ENCODE measurements around the gene STIMATE. TPM values are rescaled to one million over a fixed set of nuclear protein-coding genes. Genes with fewer than 3 reads are reported as not detected.
A peak's percentile ranks its signal among the peaks of the same experiment; 100 is the strongest.

The STIMATE gene
- total and polyA plus RNA-seq, 9 of the 15 experiments (the other 6 are each of a cell fraction or from before 2014, with no cell fraction given): 0.14 to 7.7 (median 4.9) TPM

DNA sequence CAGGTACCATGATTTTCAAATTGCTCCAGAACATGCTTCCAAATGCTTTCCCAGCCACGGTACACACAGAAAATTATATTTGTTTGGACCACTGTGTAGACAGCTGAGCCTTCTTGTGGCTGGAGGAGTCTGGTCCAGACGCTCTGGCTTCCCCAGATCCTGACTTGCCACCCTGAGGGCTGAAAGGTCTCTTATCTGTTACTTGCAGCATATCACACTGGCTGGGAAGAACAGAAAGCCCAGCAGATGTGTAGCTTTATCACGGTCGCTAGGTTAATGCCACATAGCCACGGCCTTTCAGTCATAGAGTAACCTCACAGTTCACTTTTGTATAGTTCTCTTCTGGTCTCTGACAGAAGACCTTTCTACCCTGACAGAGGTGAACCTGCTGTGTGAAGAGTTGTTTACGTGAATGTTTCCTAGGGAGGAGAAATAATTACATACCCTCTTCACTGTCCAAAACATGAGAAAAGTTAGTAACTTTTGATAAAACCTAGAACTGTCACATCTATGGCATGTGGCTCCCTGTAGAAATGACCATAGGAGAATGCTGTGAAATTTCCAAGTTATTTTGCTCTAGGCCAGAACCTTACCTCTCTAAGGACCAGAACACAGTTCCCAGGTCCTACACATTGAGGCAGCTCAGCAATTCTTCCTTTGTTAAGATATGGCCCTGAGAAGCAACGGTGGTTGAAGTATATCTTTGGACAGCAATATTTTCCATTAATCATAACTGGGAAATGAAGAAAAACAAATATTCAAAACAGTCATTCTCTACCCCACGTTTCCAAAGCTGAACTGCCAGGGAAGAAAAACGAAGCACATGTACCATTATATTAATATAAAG, 15.8 kb upstream of the STIMATE start:
- BruUV-seq (replicated peaks): no TSS peak
- peak; percentile 98 for ATAC-seq
- peak; percentile 99 for FAIRE-seq
- 0 out of 3 replicates have a peak, but pooled peaks cover 2% of the 10 kb centered on the region for H3K36me3 ChIP-seq (ENCODE audit: control insufficient read depth, insufficient read depth, low read length)
- no peak overlapping the region for H2AFZ ChIP-seq (ENCODE audit: low read depth, low read length)
- peaks cover 6 to 20% of the 10 kb centered on the region in 2 experiments; a peak in 4 of 5 replicates for H3K4me1 ChIP-seq (replicated peaks in 1 of 2; ENCODE audit: control insufficient read depth in 2 of 2, insufficient read depth in 2 of 2, low read length in 2 of 2)
- 4% methylated on average over 9 of the region's 9 CpGs for WGBS (ENCODE audit: insufficient coverage, low coverage, missing lambda C conversion rate)
- H3K27me3 ChIP-seq (ENCODE audit: control insufficient read depth in 2 of 2, insufficient read depth in 2 of 2, low read length in 2 of 2): no peaks in the 10 kb centered on the region
- no peaks in the 10 kb centered on the region for H3K79me2 ChIP-seq (ENCODE audit: control insufficient read depth, insufficient read depth, low read length)
- ChIA-PET POLR2A (interaction anchor here (0.6 to 1.9 kb wide), 5 partner anchors 10 to 977 kb away, joined by 3 to 10 read pairs (median 4); no protein-coding TSS in a partner anchor), CTCF (ENCODE audit: low intra/inter-chr PET ratio) (interaction anchor here (0.6 kb wide), 1 partner anchor 1418 kb away, joined by 5 read pairs; no protein-coding TSS in a partner anchor)
- no peaks in the 10 kb centered on the region for H3K9me3 ChIP-seq (replicated peaks; ENCODE audit: control insufficient read depth, insufficient read depth, low read depth, low read length)
- no peaks in the 10 kb centered on the region for H4K20me1 ChIP-seq (replicated peaks; ENCODE audit: control insufficient read depth, insufficient read depth, low read length)
- peak; percentile 35 to 88 (median 62) for DNase-seq (ENCODE audit: extremely low read depth in 1 of 4, low spot score in 3 of 4)
- H3K9me1 ChIP-seq (ENCODE audit: control insufficient read depth, insufficient read depth, low read length): no peaks in the 10 kb centered on the region
- H3K4me2 ChIP-seq (ENCODE audit: insufficient read depth, low read length): peak overlapping the region; percentile 48
- no peak overlapping the region for H3K9ac ChIP-seq (ENCODE audit: insufficient read depth in 1 of 2, low read depth in 2 of 2, low read length in 2 of 2)
- H3K4me3 ChIP-seq: no peak overlapping the region
- intact Hi-C loops (cut with micrococcal nuclease) (no loop called here), in situ Hi-C loops (cut with MboI) (no loop called here)
- H3K27ac ChIP-seq (ENCODE audit: extremely low read depth, low read depth, low read length): peak overlapping the region; percentile 48; the same call in 2 of the 3 replicates
- no peak for TF ChIP-seq ELF1 (tag; IDR thresholded peaks at IDR 0.05)
- 0 out of 2 replicates have a peak, but pooled peaks have one; percentile 68 for TF ChIP-seq RUNX1 (IDR thresholded peaks at IDR 0.05; ENCODE audit: low read depth)
- TF ChIP-seq EHMT2 (IDR thresholded peaks at IDR 0.05): 0 out of 2 replicates have a peak, but pooled peaks have one; percentile 37
- TF ChIP-seq, protein P1, sequence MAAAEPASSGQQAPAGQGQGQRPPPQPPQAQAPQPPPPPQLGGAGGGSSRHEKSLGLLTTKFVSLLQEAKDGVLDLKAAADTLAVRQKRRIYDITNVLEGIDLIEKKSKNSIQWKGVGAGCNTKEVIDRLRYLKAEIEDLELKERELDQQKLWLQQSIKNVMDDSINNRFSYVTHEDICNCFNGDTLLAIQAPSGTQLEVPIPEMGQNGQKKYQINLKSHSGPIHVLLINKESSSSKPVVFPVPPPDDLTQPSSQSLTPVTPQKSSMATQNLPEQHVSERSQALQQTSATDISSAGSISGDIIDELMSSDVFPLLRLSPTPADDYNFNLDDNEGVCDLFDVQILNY (CRISPR knock-in tag; IDR thresholded peaks at IDR 0.05): no peak
- no peak for TF ChIP-seq FIP1L1 (IDR thresholded peaks at IDR 0.05; ENCODE audit: low read depth, low read length, poor library complexity, severe bottlenecking)
- TF ChIP-seq MTA3 (IDR thresholded peaks at IDR 0.05; ENCODE audit: borderline replicate concordance): peak; percentile 49; the same call in 1 of the 2 replicates
- no peak for TF ChIP-seq MED1 (CRISPR knock-in tag; IDR thresholded peaks at IDR 0.05; ENCODE audit: borderline replicate concordance)
- TF ChIP-seq, protein P2, sequence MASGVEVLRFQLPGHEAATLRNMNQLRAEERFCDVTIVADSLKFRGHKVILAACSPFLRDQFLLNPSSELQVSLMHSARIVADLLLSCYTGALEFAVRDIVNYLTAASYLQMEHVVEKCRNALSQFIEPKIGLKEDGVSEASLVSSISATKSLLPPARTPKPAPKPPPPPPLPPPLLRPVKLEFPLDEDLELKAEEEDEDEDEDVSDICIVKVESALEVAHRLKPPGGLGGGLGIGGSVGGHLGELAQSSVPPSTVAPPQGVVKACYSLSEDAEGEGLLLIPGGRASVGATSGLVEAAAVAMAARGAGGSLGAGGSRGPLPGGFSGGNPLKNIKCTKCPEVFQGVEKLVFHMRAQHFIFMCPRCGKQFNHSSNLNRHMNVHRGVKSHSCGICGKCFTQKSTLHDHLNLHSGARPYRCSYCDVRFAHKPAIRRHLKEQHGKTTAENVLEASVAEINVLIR (CRISPR knock-in tag; IDR thresholded peaks at IDR 0.05): no peak
- no peak for TF ChIP-seq ZSCAN32 (CRISPR knock-in tag; IDR thresholded peaks at IDR 0.05)
- peak; percentile 91 for TF ChIP-seq SMARCA4 (IDR thresholded peaks at IDR 0.05)
- TF ChIP-seq SRSF3 (IDR thresholded peaks at IDR 0.05; ENCODE audit: insufficient read depth, low read length): no peak
- TF ChIP-seq FOXK1 (CRISPR knock-in tag; IDR thresholded peaks at IDR 0.05; ENCODE audit: borderline replicate concordance): no peak
- no peak for TF ChIP-seq E2F3 (CRISPR knock-in tag; IDR thresholded peaks at IDR 0.05)
- TF ChIP-seq, protein P3, sequence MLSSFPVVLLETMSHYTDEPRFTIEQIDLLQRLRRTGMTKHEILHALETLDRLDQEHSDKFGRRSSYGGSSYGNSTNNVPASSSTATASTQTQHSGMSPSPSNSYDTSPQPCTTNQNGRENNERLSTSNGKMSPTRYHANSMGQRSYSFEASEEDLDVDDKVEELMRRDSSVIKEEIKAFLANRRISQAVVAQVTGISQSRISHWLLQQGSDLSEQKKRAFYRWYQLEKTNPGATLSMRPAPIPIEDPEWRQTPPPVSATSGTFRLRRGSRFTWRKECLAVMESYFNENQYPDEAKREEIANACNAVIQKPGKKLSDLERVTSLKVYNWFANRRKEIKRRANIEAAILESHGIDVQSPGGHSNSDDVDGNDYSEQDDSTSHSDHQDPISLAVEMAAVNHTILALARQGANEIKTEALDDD (IDR thresholded peaks at IDR 0.05): peak; percentile 56; the same call in 1 of the 2 replicates
- no peak for TF ChIP-seq ZNF830 (CRISPR knock-in tag; IDR thresholded peaks at IDR 0.05)
- no peak for TF ChIP-seq ESRRA (IDR thresholded peaks at IDR 0.05; ENCODE audit: borderline replicate concordance, low read depth)
- TF ChIP-seq MXI1 (IDR thresholded peaks at IDR 0.05; ENCODE audit: low read depth, low read length): peak; percentile 38; the same call in 1 of the 2 replicates
- no peak for TF ChIP-seq FOXJ2 (tag; IDR thresholded peaks at IDR 0.05)
- TF ChIP-seq TRIM24 (IDR thresholded peaks at IDR 0.05): peak; percentile 83 to 88
- 0 out of 2 replicates have a peak, but pooled peaks have one; percentile 41 for TF ChIP-seq ZNF589 (CRISPR knock-in tag; IDR thresholded peaks at IDR 0.05; ENCODE audit: low read depth)
- TF ChIP-seq SREBF2 (CRISPR knock-in tag; IDR thresholded peaks at IDR 0.05): no peak

All from K562 (cell line).